ENCODE measurements around the gene A4GALT.

A4GALT gene

DNA sequence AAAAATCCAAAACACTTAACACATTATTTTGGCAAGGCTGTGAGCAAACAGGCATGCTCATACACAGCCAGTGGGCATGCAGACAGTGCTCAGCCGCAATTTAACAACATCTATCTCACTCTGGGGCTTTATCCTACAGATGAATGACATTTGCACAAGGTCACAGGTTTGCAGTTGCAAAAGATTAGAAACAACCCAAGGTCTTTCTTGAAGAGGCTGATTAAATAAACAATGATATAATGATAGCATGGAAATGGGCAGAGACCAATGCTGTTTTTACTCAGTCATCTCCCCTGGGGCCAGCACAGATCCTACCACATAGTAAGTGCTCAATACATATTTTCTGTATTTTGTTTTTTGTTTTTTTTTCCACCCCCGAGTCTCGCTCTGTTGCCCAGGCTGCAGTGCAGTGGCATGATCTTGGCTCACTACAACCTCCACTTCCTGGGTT is 9.4 kb downstream of the A4GALT start:
- no peak for TF ChIP-seq ZNF565 (CRISPR knock-in tag; conservative IDR thresholded peaks at IDR 0.05; ENCODE audit: low read depth)
- no peak for ATAC-seq

DNA sequence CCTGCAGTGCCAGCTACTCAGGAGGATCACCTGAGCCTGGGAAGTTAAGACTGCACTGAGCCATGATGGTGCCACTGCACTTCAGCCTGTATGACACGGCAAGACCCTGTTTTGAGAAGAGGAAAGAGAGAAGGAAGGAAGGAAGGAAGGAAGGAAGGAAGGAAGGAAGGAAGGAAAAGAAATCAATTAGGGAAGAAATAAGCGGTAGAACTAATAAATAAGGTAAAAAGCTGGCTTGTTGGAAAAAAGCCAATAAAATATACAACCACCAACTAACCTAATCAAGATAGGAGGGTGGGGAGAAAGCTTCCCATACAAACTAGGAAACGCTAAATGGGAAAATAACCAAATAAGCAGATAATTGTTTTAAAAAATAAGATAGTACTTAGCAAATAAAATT is 12.3 kb downstream of the A4GALT start:
- ATAC-seq = no peak
- TF ChIP-seq TCF4 (CRISPR knock-in tag; IDR thresholded peaks at IDR 0.05; ENCODE audit: borderline replicate concordance) (no peak), ESRRG (CRISPR knock-in tag; IDR thresholded peaks at IDR 0.05) (no peak)

DNA sequence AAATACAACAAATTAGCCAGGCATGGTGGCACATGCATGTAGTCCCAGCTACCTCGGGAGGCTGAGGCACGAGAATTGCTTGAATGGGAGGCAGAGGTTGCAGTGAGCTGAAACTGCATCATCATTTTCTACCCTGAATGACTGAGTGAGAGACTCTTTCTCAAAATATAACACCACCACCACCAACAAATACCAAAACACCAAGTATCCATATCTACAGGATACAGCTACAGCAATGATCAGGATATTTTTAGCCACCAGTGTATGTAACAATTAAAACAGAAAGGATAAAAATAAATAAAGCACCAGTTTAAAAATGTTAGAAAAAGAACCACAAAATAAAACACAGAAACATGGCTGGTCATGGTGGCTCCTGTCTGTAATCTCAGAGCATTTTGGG is 13.2 kb downstream of the A4GALT start:
- TF ChIP-seq ZNF70 (CRISPR knock-in tag; IDR thresholded peaks at IDR 0.05) = no peak
- no peak for TF ChIP-seq PPARA (CRISPR knock-in tag; IDR thresholded peaks at IDR 0.05; ENCODE audit: borderline replicate concordance)
- TF ChIP-seq, protein P1, sequence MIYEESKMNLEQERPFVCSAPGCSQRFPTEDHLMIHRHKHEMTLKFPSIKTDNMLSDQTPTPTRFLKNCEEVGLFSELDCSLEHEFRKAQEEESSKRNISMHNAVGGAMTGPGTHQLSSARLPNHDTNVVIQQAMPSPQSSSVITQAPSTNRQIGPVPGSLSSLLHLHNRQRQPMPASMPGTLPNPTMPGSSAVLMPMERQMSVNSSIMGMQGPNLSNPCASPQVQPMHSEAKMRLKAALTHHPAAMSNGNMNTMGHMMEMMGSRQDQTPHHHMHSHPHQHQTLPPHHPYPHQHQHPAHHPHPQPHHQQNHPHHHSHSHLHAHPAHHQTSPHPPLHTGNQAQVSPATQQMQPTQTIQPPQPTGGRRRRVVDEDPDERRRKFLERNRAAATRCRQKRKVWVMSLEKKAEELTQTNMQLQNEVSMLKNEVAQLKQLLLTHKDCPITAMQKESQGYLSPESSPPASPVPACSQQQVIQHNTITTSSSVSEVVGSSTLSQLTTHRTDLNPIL (CRISPR knock-in tag; IDR thresholded peaks at IDR 0.05; ENCODE audit: low read depth) = no peak
- no peak for TF ChIP-seq GLIS3 (CRISPR knock-in tag; IDR thresholded peaks at IDR 0.05)
- TF ChIP-seq ZC3H10 (CRISPR knock-in tag; IDR thresholded peaks at IDR 0.05) = no peak
- no peak for TF ChIP-seq RARB (CRISPR knock-in tag; IDR thresholded peaks at IDR 0.05)
- TF ChIP-seq CSDC2 (CRISPR knock-in tag; IDR thresholded peaks at IDR 0.05) = no peak
- TF ChIP-seq ISL1 (CRISPR knock-in tag; IDR thresholded peaks at IDR 0.05) = no peak
- no peak for TF ChIP-seq ZFP3 (CRISPR knock-in tag; IDR thresholded peaks at IDR 0.05)
- TF ChIP-seq ZFP30 (CRISPR knock-in tag; IDR thresholded peaks at IDR 0.05) = no peak
- TF ChIP-seq OSR1 (CRISPR knock-in tag; IDR thresholded peaks at IDR 0.05) = no peak
- TF ChIP-seq ARNTL (CRISPR knock-in tag; IDR thresholded peaks at IDR 0.05; ENCODE audit: borderline replicate concordance, low read depth) = no peak
- no peak for TF ChIP-seq SNAI2 (CRISPR knock-in tag; IDR thresholded peaks at IDR 0.05)
- TF ChIP-seq, protein P2, sequence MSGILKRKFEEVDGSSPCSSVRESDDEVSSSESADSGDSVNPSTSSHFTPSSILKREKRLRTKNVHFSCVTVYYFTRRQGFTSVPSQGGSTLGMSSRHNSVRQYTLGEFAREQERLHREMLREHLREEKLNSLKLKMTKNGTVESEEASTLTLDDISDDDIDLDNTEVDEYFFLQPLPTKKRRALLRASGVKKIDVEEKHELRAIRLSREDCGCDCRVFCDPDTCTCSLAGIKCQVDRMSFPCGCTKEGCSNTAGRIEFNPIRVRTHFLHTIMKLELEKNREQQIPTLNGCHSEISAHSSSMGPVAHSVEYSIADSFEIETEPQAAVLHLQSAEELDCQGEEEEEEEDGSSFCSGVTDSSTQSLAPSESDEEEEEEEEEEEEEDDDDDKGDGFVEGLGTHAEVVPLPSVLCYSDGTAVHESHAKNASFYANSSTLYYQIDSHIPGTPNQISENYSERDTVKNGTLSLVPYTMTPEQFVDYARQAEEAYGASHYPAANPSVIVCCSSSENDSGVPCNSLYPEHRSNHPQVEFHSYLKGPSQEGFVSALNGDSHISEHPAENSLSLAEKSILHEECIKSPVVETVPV (CRISPR knock-in tag; IDR thresholded peaks at IDR 0.05) = no peak
- no peak for ATAC-seq

DNA sequence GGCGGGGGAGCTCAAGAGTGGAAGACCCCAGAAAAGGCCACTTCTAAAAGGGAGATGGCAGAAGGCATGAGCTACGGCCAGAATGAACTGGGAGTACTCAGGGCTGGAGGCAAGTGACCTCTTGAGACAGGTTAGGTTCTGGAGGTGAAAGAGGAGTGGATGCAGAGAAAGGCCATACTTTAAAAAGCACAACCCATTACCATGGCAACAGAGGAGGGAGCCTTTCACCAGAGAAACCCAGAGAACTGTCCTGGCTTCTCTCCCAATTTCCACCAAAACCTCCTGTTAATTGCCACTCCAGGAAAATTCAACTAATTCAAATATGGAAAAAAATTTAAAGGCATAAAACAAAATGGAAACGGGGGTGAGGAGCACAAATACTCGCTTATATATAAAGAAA is 15.8 kb downstream of the A4GALT start:
- no peak for TF ChIP-seq ESRRG (CRISPR knock-in tag; IDR thresholded peaks at IDR 0.05)
- no peak for TF ChIP-seq ZFP30 (CRISPR knock-in tag; IDR thresholded peaks at IDR 0.05)
- TF ChIP-seq ARNTL (CRISPR knock-in tag; IDR thresholded peaks at IDR 0.05; ENCODE audit: borderline replicate concordance, low read depth) = no peak
- no peak for TF ChIP-seq GLIS3 (CRISPR knock-in tag; IDR thresholded peaks at IDR 0.05)
- no peak for TF ChIP-seq ZC3H10 (CRISPR knock-in tag; IDR thresholded peaks at IDR 0.05)
- TF ChIP-seq, protein P3, sequence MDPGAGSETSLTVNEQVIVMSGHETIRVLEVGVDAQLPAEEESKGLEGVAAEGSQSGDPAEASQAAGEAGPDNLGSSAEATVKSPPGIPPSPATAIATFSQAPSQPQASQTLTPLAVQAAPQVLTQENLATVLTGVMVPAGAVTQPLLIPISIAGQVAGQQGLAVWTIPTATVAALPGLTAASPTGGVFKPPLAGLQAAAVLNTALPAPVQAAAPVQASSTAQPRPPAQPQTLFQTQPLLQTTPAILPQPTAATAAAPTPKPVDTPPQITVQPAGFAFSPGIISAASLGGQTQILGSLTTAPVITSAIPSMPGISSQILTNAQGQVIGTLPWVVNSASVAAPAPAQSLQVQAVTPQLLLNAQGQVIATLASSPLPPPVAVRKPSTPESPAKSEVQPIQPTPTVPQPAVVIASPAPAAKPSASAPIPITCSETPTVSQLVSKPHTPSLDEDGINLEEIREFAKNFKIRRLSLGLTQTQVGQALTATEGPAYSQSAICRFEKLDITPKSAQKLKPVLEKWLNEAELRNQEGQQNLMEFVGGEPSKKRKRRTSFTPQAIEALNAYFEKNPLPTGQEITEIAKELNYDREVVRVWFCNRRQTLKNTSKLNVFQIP (CRISPR knock-in tag; IDR thresholded peaks at IDR 0.05; ENCODE audit: borderline replicate concordance, low read depth) = no peak
- TF ChIP-seq ZFP3 (CRISPR knock-in tag; IDR thresholded peaks at IDR 0.05) = no peak
- TF ChIP-seq RARB (CRISPR knock-in tag; IDR thresholded peaks at IDR 0.05) = no peak
- no peak for TF ChIP-seq ZNF565 (CRISPR knock-in tag; conservative IDR thresholded peaks at IDR 0.05; ENCODE audit: low read depth)
- TF ChIP-seq, protein P4, sequence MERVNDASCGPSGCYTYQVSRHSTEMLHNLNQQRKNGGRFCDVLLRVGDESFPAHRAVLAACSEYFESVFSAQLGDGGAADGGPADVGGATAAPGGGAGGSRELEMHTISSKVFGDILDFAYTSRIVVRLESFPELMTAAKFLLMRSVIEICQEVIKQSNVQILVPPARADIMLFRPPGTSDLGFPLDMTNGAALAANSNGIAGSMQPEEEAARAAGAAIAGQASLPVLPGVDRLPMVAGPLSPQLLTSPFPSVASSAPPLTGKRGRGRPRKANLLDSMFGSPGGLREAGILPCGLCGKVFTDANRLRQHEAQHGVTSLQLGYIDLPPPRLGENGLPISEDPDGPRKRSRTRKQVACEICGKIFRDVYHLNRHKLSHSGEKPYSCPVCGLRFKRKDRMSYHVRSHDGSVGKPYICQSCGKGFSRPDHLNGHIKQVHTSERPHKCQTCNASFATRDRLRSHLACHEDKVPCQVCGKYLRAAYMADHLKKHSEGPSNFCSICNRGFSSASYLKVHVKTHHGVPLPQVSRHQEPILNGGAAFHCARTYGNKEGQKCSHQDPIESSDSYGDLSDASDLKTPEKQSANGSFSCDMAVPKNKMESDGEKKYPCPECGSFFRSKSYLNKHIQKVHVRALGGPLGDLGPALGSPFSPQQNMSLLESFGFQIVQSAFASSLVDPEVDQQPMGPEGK (CRISPR knock-in tag; IDR thresholded peaks at IDR 0.05; ENCODE audit: borderline replicate concordance) = no peak
- TF ChIP-seq ZNF8 (CRISPR knock-in tag; IDR thresholded peaks at IDR 0.05) = no peak
- no peak for TF ChIP-seq ZNF70 (CRISPR knock-in tag; IDR thresholded peaks at IDR 0.05)
- TF ChIP-seq TCF4 (CRISPR knock-in tag; IDR thresholded peaks at IDR 0.05; ENCODE audit: borderline replicate concordance) = no peak
- TF ChIP-seq, protein P1 (CRISPR knock-in tag; IDR thresholded peaks at IDR 0.05; ENCODE audit: low read depth) = no peak
- TF ChIP-seq, protein P2 (CRISPR knock-in tag; IDR thresholded peaks at IDR 0.05) = no peak
- TF ChIP-seq BACH2 (CRISPR knock-in tag; IDR thresholded peaks at IDR 0.05; ENCODE audit: borderline replicate concordance) = no peak
- no peak for TF ChIP-seq ISL1 (CRISPR knock-in tag; IDR thresholded peaks at IDR 0.05)
- TF ChIP-seq CSDC2 (CRISPR knock-in tag; IDR thresholded peaks at IDR 0.05) = no peak
- no peak for TF ChIP-seq SNAI2 (CRISPR knock-in tag; IDR thresholded peaks at IDR 0.05)
- TF ChIP-seq, protein P5, sequence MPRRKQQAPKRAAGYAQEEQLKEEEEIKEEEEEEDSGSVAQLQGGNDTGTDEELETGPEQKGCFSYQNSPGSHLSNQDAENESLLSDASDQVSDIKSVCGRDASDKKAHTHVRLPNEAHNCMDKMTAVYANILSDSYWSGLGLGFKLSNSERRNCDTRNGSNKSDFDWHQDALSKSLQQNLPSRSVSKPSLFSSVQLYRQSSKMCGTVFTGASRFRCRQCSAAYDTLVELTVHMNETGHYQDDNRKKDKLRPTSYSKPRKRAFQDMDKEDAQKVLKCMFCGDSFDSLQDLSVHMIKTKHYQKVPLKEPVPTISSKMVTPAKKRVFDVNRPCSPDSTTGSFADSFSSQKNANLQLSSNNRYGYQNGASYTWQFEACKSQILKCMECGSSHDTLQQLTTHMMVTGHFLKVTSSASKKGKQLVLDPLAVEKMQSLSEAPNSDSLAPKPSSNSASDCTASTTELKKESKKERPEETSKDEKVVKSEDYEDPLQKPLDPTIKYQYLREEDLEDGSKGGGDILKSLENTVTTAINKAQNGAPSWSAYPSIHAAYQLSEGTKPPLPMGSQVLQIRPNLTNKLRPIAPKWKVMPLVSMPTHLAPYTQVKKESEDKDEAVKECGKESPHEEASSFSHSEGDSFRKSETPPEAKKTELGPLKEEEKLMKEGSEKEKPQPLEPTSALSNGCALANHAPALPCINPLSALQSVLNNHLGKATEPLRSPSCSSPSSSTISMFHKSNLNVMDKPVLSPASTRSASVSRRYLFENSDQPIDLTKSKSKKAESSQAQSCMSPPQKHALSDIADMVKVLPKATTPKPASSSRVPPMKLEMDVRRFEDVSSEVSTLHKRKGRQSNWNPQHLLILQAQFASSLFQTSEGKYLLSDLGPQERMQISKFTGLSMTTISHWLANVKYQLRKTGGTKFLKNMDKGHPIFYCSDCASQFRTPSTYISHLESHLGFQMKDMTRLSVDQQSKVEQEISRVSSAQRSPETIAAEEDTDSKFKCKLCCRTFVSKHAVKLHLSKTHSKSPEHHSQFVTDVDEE (CRISPR knock-in tag; IDR thresholded peaks at IDR 0.05) = no peak
- ATAC-seq = no peak

Measured in SK-N-SH treated with all-trans-retinoic acid at 6 μM for 48 hours (cell line).